ENCODE results near the gene HOXA11.

HOXA11 gene

DNA sequence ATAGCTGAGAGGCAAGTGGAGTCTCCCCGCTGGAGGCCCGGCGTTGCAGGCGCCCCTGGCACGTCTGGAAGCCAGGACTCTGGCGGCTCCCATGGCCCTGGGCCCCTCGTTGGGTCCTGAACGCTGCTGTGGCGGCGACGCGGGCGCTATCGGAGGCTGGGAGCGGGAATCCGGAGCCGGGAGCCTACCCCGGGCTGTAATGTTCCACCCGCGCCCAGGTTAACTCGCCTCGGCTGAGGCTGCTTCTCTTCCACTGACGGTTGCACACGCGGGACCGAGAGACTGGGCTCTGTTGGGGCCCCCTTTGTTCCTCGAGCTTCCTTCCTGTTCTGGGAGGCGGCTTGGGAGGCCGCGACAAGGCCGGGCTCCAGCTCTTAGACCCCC, 40.3 kb downstream of the HOXA11 start:
- DNase-seq: no peak

DNA sequence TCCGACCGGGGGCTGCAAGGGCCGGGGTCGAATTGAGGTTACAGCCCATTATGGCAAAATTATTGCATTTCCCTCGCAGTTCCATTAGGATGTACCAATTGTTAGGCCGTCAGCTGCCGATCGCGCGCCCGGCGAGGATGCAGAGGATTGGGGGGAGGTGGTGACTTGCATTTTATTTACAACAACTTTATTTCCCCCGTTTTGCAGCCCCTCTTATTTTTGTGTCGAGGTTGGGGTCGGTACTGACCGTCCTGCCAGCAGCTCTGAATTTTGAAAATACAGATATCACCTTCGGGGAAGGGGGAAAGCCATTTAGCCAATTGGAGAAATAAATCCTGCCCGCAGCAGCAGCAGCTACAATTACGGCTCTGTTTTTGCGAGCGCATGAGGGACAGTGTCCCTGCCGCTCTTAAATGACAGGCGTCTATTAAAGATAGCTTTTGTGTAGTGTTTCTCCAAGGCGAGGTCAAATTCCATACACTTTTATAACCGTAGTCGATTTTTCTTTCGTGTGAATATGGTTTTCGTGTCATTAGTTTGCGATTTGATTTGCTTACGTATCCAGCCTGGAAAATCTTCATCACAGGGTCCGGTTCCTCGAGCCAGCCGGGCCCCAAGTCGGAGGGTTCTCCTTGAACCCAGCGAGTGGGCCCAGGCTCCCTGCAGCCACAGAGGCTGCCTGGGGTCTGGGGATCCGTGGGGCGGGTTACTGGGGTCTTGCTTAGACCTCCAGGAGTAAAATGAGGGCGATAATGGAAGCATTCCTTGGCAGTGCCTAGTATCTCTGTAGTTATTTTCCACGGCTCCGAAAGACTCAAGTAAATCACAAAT, 40.9 kb downstream of the HOXA11 start:
- DNase-seq: no peak

DNA sequence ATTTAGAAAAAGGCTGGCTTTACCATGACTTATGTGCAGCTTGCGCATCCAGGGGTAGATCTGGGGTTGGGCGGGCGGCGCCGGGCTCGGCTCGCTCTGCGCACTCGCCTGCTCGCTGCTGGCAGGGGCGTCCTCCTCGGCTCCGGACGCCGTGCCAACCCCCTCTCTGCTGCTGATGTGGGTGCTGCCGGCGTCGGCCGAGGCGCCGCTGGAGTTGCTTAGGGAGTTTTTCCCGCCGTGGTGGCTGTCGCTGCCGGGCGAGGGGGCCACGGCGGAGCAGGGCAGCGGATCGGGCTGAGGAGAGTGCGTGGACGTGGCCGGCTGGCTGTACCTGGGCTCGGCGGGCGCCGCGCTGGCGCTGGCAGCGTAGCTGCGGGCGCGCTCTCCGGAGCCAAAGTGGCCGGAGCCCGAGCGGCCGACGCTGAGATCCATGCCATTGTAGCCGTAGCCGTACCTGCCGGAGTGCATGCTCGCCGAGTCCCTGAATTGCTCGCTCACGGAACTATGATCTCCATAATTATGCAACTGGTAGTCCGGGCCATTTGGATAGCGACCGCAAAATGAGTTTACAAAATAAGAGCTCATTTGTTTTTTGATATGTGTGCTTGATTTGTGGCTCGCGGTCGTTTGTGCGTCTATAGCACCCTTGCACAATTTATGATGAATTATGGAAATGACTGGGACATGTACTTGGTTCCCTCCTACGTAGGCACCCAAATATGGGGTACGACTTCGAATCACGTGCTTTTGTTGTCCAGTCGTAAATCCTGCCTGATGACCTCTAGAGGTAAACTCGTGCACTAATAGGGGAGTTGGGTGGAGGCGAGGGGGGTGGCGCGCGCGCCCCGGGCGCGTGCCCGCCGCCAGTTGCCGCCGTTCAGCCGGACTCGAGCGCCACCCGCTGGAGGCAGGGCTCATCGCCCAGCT, 41.7 kb downstream of the HOXA11 start, which contains the start of gene HOXA5:
HOXA5 (minus strand) TSS at position 659 of the 927 bp plus-strand sequence; CDS start at position 585, 74 bp downstream.
- no peak for DNase-seq

DNA sequence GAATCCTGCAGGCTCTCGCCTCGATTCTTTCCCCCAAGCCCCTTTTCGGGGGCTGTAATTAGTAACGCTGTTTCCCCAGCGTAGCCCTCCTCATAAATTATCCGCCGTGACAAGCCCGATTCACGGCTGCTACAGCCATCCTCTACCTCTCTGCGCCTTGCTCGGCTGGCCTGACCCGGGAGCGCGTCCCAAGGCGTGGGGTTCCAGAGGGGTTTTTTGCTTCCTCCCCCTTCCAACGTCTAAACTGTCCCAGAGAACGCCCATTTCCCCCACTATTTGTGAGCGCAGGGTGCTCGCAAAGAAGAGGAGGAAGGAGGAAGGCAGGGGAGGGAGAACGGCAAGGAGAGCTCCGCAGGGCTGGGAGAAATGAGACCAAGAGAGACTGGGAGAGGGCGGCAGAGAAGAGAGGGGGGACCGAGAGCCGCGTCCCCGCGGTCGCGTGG, 42.4 kb downstream of the HOXA11 start:
- DNase-seq: no peak

DNA sequence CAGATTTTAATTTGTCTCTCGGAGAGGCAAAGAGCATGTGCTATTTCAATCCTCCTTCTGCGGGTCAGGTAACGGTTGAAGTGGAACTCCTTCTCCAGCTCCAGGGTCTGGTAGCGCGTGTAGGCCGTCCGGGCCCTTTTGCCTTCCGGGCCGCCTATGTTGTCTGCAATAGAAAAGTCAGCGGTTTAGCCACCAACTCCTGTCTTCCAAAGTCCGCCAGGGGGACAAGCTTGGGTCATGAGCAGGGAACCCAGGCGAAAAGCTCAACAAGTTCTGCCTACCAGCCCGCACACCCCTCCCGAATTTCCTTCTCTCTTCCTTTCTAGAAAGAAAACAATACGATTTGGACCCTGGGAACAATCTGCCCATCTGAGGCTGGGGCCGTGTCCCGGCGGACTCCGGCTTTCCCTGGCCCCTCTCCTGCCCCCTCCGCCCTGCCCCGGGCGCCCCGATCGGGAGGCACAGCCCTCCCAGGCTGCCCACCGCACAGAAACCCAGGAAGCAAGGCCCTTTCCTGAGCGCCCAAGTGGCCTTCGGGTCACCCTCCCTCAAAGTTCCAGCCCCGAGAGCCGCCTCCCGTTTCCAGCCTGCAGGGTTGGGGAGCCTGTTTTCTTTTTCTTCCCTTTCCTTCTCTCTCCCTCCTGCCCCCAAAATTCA, 43.0 kb downstream of the HOXA11 start:
- DNase-seq: no peak

DNA sequence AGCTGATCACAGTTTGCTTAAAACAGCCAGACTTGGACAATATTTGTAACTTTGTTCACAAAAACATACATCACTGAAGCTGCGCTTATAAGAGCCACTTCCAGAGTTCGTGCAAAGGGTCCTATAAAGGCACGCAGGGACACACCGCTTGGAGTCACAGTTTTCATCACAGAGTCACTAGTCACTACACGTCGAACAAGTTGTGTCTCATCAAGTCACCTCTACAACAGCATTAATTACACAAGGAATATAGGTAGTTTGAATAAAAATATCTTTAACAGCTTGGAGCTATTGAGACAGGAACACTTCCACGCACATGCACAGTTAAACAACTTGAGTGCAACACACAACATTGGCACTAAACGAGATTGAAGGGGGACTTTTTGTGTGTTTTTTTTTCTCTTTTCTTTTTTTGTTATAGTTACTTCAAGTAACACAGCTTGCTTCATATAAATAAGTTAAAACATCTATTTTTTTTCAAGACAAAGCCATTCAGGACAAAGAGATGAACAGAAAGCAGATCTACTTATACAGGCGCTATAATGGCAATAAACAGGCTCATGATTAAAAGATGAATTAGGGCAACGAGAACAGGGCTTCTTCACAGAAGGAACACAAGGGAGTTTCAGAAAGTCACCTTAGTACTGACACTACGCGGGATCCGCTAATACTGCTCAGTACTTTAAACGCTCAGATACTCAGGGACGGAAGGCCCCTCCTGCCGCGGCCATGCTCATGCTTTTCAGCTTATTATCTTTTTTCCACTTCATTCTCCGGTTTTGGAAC, 43.7 kb downstream of the HOXA11 start:
- DNase-seq: no peak

DNA sequence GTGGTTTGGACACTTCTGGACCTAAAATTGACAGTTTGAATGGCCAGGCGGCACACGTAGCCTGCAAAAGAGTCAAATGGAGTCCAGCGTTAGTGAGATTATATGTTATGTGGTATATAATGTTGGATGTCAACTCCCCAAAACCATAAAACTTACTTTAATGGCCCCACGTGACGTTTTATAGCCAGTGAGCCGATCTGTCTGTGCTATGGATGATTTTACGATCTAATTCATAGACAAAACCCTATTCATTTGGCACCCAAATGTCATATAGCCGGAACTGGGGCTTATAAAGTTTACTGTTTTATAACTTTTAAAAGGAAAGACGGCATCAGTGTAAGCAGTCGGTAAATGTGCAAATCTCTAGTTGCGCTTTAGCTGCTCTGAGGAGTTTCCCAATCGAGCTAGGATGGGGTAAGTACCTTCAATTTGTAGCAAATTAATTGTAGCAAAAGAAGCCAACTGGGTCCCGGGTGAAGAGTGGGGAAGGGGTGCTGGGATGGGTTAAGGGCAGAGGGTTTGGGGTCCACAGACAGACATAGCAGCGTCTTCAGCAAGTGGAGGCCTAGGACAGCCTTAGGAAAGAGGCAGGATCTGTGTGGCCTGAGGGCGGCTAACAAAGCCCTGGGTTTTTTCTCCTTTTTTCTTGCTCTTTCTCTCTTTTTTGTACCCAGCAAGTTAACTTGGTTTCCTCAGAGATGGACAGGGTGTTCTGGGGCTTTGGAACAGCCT, 44.7 kb downstream of the HOXA11 start:
- no peak for DNase-seq

DNA sequence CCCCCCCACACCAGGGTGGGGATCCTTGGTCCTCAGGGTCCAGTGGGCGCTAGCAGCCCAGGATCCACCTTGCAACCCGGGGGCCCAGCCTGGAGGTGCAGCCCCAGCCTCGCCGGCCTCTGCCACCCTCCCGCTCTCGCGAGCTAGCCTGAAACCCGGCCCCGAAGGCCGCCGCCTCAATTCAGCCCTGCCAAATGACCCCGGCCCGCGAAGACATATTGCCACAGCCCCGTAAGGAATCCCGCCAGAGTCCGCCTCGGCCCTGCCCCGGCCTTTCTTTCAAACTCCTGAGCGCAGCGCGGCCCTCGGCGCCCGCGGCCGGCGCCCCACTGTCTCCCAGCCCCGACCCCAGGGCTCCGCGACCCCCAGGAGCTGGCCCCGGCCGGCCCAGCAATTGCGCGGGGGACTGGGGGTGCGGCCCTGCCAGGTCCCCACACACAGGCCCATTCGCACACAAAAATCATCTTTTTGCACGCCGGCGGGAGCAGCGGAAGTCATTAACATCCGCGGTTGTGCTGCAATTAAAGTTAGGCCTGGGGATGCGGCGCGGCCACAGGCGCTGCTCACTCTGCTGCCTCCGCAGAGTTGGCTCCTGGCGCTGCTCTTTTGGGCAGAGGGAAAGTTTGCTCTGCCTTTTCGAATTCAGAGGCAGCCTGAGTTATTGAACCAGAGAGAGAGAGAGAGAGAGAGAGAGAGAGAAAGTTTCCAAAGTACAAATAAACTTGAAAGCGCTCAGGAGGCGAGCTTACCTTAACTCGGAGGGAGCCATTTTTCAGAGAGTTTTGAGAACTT, 45.5 kb downstream of the HOXA11 start:
- no peak for DNase-seq

DNA sequence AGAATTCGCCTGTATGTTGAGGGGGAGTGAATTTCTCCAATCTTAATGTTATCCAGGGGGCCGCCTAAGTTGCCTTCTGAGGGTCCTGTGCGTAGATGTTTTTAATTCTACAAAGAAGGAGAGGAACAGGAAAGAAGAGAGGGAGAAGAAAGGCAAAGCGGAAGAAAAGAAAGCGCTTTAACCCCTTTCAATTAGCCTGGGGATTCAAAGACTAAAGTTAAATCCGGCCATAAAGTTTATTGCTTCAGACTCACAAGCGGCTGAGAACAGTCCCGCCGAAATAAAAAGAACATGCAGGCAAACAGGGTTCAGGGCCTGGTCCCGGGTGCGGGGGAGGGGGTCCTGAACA, 46.1 kb downstream of the HOXA11 start:
- DNase-seq: no peak

DNA sequence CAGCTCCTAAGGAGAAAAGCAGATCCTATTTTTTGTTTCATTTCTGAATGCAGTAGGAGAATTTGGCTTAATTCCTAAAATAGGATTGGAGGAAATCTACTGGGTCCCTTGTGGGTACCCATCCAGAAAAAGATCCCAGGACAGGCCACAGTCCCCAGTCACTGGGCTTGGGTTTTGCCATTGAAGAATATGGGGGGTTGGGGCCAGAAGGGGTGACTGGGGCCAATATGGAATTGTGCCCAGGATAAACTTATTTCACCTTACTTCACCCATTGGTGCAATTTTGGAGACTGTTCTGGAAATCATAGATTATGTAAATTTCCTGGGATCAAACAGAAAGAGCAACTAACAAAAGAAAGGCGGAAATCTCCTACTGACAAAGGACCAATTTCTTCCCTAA, 46.6 kb downstream of the HOXA11 start:
- no peak for DNase-seq

DNA sequence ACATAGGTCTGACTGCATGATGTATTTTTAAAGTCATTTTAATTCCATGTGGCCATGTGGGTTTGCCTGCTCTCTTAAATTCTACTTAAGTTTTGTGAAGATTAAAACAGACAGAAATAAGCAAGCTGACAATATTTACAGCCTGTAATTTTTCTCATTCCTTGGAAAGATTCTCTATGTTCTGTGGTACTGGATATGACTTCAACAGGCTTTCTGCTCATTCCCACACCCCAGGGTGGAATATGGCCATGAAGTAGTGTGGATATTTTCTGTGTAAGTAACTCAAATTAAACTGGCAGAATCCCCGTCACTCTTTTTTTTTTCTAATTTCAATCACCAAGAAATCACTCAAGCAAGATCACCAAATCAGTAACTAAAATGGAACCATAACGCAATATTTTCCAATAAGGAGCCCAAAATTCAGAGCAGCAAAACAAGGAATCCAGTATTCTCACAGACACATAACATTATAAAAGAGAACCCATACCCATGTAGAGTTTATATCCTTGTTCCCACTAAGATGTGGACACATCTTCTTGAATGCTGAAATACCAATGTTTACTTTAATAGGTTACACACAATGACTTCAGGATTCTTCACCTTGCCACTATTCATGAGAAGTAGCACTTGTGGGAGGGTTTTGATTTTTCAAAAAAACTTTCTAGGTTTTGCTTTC, 47.3 kb downstream of the HOXA11 start:
- no peak for DNase-seq

DNA sequence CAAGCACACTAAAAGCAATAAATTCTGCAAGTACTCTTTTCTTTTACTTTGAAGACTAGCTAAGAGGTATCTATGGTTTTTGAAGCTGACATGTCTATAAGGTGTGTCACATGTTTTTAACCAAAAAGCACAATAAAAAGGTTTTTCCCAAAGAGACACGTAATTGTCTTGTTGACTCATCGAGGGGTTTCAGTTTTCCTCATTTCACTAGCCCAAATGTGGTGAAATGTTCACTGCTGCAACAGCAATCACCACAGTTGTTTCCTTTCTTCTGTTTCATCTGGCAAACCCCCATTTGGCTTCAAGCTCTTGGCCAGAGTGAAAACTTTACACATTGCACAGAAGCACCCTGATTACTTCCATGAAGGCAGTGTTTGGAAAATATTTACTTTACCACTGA, 50.6 kb downstream of the HOXA11 start:
- no peak for DNase-seq

DNA sequence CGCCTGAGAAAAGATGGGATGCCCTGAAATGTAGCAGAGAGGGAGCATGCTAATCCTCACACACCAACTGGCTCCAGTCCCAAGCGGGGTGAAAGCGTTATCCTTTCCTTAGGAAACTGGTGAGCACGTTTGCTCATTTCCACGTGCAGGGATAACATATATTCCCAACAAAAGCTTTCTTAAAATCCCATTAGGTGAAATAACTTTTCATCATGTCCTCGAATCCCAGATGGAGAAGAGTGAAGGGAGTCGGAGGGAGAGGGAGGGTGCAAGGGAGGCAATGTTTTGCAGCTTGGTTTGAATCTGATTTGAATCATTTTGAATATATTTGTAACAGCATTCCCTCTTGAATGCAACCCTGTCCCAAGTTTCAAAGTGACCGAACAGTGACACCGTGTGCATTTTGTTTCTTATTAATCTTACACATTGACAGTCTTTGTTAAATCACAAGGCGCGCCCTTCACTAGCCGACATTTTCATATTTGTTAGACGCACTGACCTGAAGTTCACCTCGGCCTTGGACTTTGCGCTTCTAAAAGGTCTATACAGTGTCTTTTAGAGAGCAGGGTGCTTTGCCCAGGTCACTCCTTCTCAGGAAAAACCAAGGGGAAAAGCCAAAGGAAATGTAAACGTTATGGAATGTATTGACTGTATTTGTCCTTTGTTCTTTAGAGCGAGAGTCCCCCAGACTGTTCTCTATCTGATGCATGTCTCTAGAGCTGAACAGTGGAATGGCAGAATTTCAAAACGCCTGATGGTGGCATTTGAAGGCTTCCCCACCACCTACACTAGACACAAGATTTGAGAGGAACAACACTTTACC, 51.4 kb downstream of the HOXA11 start:
- DNase-seq: no peak

DNA sequence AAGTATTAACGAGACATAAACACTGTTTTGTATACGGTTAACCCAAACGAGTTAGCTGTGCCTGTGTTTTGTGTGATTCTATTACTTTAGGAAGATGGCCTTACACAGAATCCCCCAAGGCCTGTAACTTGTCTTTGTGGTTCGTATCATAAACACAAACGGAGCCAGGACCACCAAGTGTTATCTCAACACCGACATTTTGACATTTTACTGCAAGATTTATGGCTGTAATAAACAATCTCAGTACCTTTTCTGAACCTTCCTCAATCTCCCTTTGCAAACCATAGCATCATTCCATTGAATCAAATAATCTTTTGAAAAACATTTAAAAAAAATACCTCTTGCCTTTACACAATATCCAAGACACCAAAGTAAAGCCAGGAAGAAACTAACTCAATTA, 52.1 kb downstream of the HOXA11 start:
- DNase-seq: no peak

DNA sequence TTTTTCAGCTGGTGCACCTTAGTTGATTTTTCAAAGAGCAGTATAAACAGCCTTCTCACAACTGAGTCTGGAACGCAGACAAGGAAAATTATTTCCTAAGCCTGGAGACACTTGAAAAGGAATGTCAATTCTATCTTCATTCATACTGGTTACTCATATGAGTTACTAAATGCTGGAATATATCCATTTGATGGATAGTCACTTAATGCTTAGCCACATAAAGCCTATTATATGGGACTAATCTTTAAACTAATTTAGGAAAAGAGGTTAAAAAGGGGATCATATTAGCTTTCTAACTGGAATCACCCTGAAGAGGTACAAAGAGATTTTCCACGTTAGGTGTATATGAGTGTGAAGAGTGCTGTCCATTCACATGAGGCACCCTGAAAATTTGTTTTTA, 52.8 kb downstream of the HOXA11 start:
- no peak for DNase-seq

DNA sequence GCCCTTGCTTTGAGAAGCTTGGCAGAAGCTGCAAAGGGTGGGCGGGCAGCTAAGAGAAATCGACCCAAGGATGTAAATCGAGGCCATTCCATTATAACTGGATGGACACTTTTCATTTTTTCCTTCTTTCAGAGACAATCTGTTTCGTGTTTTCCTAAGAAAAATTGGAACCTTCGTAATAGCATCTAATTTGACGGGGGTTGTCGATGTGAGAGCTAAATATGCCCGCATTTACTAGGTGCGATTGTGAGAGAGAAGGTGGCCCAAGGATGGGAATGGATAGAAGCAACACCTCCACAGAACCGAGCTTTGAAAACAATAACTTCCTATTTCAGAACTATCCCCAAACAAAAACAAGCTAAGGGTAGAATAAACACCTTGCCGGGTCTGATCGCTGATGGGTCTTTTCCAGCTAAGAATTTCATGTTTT, 53.6 kb downstream of the HOXA11 start:
- no peak for DNase-seq

Data from stimulated activated CD4-positive, alpha-beta T cell treated with anti-CD3 and anti-CD28 coated beads, Interleukin-12 subunit alpha, Interleukin-12 subunit beta, amount 100 ng/mL, for 4 hours (primary cell).